Measurements from ENCODE around the gene ARMC10.
"Not testable (repeated sequence)": the region's sequence is repeated elsewhere in the genome, so short reads cannot be mapped to it uniquely, and the experiment has no call there.

The ARMC10 gene

DNA sequence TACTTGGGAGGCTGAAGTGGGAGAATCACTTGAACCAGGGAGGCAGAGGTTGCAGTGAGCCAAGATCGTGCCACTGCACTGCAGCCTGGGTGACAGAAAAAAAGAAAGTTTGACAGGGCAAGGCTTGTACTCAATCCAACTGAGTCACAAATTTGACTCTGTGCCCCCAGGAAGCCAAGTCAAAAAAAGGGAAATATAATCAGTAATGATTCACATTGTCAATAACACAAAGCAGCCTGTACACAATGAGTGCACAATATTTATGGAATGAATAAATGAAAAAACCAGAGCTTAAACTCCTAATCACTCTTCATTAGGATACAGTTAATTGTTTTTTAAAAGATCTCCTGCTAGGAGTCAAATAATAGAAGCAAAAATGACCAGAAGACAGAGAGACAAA lies 67.6 kb downstream of the ARMC10 start:
- H3K36me3 Mint-ChIP-seq (ENCODE audit: low read depth) = peaks cover 27% of the 10 kb centered on the region
- H3K9me3 Mint-ChIP-seq = peaks cover 15% of the 10 kb centered on the region
- peaks cover 3% of the 10 kb centered on the region for H3K27me3 Mint-ChIP-seq (ENCODE audit: low read depth, poor library complexity)
- no peak for DNase-seq
- H3K4me3 Mint-ChIP-seq = no peak overlapping the region
- H3K4me1 Mint-ChIP-seq = peaks cover 39% of the 10 kb centered on the region
- TF ChIP-seq, protein P1, sequence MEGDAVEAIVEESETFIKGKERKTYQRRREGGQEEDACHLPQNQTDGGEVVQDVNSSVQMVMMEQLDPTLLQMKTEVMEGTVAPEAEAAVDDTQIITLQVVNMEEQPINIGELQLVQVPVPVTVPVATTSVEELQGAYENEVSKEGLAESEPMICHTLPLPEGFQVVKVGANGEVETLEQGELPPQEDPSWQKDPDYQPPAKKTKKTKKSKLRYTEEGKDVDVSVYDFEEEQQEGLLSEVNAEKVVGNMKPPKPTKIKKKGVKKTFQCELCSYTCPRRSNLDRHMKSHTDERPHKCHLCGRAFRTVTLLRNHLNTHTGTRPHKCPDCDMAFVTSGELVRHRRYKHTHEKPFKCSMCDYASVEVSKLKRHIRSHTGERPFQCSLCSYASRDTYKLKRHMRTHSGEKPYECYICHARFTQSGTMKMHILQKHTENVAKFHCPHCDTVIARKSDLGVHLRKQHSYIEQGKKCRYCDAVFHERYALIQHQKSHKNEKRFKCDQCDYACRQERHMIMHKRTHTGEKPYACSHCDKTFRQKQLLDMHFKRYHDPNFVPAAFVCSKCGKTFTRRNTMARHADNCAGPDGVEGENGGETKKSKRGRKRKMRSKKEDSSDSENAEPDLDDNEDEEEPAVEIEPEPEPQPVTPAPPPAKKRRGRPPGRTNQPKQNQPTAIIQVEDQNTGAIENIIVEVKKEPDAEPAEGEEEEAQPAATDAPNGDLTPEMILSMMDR (IDR thresholded peaks at IDR 0.05) = no peak
- H3K27ac Mint-ChIP-seq = no peak overlapping the region

DNA sequence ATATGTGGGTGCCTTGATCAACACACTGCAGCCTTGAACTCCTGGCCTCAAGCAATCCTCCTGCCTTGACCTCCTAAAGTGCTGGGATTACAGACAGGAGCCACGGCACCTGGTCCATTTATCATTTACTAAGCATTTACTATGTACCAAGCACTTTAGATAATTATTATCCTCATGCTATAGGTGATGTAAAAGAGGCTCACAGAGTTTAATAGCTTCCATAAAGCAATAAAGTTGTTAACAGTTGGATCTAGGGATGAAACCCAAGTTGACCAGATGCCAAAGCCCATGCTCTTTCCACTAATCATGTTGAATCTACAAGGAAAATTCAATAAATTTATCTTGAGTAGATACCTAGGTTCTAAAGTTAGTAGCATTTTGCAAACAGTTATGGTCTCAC lies 68.9 kb downstream of the ARMC10 start:
- Mint-ChIP-seq H3K36me3 (ENCODE audit: low read depth) (peaks cover 27% of the 10 kb centered on the region), H3K27ac (no peak overlapping the region), H3K4me3 (no peak overlapping the region), H3K4me1 (peaks cover 51% of the 10 kb centered on the region), H3K9me3 (peaks cover 15% of the 10 kb centered on the region), H3K27me3 (ENCODE audit: low read depth, poor library complexity) (peaks cover 3% of the 10 kb centered on the region)
- no peak for DNase-seq
- TF ChIP-seq, protein P1 (IDR thresholded peaks at IDR 0.05) = no peak

DNA sequence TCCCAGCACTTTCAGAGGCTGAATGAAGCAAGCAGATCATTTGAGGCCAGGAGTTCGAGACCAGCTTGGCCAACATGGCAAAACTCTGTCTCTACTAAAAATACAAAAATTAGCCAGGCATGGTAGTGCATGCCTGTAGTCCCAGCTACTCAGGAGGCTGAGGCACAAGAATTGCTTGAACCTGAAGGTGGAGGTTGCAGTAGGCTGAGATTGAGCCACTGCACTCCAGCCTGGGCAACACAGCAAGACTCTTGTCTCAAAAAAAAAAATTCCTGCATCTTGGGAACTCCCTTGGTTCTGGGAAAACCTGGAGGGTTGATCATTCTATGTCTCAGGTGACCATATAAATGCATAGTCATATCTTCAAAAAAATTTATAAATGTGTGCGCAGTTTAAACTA lies 69.8 kb downstream of the ARMC10 start:
- H3K27ac Mint-ChIP-seq; DNase-seq; H3K4me3 Mint-ChIP-seq; H3K27me3 Mint-ChIP-seq (ENCODE audit: low read depth, poor library complexity): not testable (repeated sequence)
- H3K36me3 Mint-ChIP-seq (ENCODE audit: low read depth) = peaks cover 28% of the 10 kb centered on the region
- H3K4me1 Mint-ChIP-seq = peaks cover 51% of the 10 kb centered on the region
- peaks cover 18% of the 10 kb centered on the region for H3K9me3 Mint-ChIP-seq

DNA sequence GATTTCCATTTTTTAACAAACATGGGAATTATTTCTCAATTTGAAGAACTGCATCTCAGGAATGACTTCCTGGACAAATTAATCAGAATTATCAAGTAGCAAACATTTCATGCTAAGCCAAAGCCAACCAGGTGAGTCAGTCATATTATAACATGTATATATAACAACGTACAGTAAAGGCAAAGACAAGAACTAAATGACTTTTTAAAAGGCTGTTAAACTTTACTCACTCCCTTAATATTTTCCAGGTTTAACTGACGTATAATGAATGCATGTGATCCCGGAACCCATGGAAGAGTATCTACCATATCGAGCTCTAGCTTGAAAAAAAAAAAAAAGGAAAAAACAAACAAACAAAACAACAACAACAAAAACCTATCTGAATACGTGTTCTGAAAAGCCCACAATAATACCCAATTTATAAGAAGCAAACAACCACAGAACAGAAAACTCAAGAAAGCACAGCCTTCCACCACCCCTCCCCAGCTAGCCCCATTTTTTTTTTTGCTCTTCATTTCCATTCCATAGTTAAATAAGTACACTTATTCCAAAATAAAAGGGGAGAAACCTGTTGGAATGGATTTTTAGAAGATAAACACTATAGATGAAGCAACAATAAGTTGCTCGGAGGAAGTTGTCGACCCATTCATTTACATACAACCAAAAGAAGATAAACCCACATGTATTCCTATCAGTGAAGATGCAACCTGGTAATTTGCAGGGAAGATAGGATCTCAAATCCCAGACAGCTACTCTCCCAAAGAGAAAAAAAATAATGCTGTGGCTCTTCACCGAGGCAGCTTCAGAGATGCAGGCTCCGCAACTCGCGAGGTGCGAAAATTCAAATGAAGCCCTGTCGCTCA lies 73.4 kb downstream of the ARMC10 start:
- peaks cover 6% of the 10 kb centered on the region for H3K9me3 Mint-ChIP-seq
- peak overlapping the region; percentile 98 for H3K4me3 Mint-ChIP-seq
- peaks cover 11% of the 10 kb centered on the region for H3K27me3 Mint-ChIP-seq (ENCODE audit: low read depth, poor library complexity)
- peak overlapping the region; percentile 98 for H3K27ac Mint-ChIP-seq
- peaks cover 15% of the 10 kb centered on the region for H3K36me3 Mint-ChIP-seq (ENCODE audit: low read depth)
- no peak for DNase-seq
- H3K4me1 Mint-ChIP-seq = peaks cover 35% of the 10 kb centered on the region
- TF ChIP-seq, protein P1 (IDR thresholded peaks at IDR 0.05) = no peak
